ENCODE measurements around the gene CCND1. TPM values are rescaled to one million over a fixed set of nuclear protein-coding genes. Genes with fewer than 3 reads are reported as not detected.

The CCND1 gene
- total and polyA plus RNA-seq, 2 donors (not counting 1 experiment from before 2014, with no cell fraction given) = 322 to 548 TPM

DNA sequence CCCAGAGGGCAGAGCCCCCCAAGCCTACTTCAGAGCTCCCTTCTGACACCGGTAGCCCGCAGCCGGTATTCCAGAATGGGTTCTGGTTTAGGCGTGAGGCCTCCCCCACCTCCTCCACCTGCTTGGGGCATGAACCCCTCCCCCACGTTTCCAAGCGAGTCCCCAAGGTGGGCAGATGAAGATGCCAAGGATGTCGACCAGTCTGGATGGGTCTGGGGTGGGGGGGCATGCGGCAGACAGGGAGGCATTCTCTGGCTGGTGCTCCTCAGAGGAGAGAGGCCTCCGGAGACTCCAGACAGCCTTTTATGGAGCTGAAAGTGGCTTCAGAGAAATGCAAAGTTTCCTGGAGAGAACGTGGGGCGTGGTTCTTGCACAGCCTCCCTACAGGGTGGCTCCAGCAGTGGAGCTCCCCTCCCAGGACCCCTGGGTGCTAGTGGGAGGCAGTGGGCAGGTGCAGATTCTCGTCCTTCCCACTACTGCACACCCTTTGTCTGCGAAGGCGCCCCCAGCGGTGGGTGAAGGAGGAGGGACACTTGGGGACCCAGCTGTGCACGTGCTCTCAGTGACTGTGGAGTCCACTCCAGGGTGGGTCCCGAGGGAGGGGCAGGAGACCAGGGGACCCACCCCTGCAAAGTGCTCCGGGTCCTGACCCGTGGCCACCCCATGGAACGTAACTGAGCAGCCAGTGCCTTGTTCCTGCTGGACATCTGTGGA lies 4.2 kb downstream of the CCND1 start:
- Histone ChIP-seq H3K27me3 (ENCODE audit: control insufficient read depth, insufficient read depth, low read length) (no peaks in the 10 kb centered on the region), H4K20me1 (ENCODE audit: control insufficient read depth, extremely low read depth, insufficient read depth, low read length) (peaks cover 2% of the 10 kb centered on the region), H3K4me2 (ENCODE audit: extremely low read depth, insufficient read depth, low read length) (peak overlapping the region; percentile 84), H3K9me3 (ENCODE audit: control insufficient read depth, insufficient read depth, low read depth, low read length) (no peaks in the 10 kb centered on the region), H3K36me3 (ENCODE audit: control insufficient read depth, insufficient read depth, low read length) (peaks cover 50% of the 10 kb centered on the region), H3K9ac (ENCODE audit: insufficient read depth, low read length) (no peak overlapping the region), H3K4me3 (replicated peaks in 1 of 4; ENCODE audit: control extremely low read depth in 1 of 4, insufficient read depth in 1 of 4, low read depth in 3 of 4, low read length in 4 of 4) (peak overlapping the region in 3 of 4 experiments; percentile 73 to 98 (median 83)), H3K27ac (ENCODE audit: insufficient read depth, low read length) (peak overlapping the region; percentile 18), H2AFZ (ENCODE audit: low read length) (no peak overlapping the region), H3K79me2 (ENCODE audit: control insufficient read depth, insufficient read depth, low read length) (peaks cover 95% of the 10 kb centered on the region), H3K4me1 (ENCODE audit: control insufficient read depth, extremely low read depth, insufficient read depth, low read length) (peaks cover 13% of the 10 kb centered on the region)
- TF ChIP-seq, protein P1, sequence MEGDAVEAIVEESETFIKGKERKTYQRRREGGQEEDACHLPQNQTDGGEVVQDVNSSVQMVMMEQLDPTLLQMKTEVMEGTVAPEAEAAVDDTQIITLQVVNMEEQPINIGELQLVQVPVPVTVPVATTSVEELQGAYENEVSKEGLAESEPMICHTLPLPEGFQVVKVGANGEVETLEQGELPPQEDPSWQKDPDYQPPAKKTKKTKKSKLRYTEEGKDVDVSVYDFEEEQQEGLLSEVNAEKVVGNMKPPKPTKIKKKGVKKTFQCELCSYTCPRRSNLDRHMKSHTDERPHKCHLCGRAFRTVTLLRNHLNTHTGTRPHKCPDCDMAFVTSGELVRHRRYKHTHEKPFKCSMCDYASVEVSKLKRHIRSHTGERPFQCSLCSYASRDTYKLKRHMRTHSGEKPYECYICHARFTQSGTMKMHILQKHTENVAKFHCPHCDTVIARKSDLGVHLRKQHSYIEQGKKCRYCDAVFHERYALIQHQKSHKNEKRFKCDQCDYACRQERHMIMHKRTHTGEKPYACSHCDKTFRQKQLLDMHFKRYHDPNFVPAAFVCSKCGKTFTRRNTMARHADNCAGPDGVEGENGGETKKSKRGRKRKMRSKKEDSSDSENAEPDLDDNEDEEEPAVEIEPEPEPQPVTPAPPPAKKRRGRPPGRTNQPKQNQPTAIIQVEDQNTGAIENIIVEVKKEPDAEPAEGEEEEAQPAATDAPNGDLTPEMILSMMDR (conservative IDR thresholded peaks at IDR 0.05 in 1 of 2, IDR thresholded peaks at IDR 0.05 in 1 of 2; ENCODE audit: low read depth in 1 of 2, low read length in 2 of 2) = no peak
- no peak for TF ChIP-seq EZH2 (IDR thresholded peaks at IDR 0.05; ENCODE audit: low read length, missing control alignments)
- no peak for DNase-seq (ENCODE audit: low read depth in 2 of 2)

DNA sequence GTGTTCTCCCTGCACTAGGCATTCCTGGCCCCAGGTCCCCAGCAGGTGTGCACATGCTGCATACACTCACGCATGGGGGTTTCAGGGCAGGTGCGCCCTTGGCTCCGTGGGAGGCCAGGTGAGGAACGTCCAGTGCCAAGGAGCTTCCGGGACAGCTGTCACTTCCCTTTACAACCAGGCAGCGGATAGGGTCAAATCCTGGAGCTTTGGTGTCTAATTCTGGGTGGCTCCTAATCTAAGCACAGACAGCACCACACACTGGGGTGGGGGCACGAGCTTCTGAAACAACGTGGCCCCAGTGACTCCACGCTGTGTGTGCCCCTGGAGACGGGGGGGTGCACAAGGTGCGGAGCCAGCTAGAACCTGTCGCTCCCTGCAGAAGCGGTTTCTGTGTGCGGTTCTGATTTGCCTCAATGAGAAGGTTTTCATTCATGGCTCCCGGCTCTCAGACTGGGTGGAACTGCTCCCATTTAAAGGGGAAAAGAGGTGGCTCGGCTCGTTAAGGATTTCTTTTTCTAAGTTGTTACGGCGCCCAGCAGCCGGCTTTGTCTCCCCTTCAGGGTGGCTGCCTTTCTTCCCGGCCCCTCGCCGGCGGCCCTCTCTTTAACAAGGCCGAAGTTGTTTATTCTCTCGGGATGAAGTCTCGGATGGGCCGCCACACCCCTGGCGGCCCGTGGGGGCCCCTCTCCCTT lies 5.0 kb downstream of the CCND1 start:
- Histone ChIP-seq H3K9me3 (ENCODE audit: control insufficient read depth, insufficient read depth, low read depth, low read length) (no peaks in the 10 kb centered on the region), H4K20me1 (ENCODE audit: control insufficient read depth, extremely low read depth, insufficient read depth, low read length) (peaks cover 2% of the 10 kb centered on the region), H3K4me1 (ENCODE audit: control insufficient read depth, extremely low read depth, insufficient read depth, low read length) (peaks cover 13% of the 10 kb centered on the region), H3K27ac (ENCODE audit: insufficient read depth, low read length) (no peak overlapping the region), H2AFZ (ENCODE audit: low read length) (no peak overlapping the region), H3K4me2 (ENCODE audit: extremely low read depth, insufficient read depth, low read length) (peak overlapping the region; percentile 17), H3K9ac (ENCODE audit: insufficient read depth, low read length) (no peak overlapping the region), H3K4me3 (replicated peaks in 1 of 4; ENCODE audit: control extremely low read depth in 1 of 4, insufficient read depth in 1 of 4, low read depth in 3 of 4, low read length in 4 of 4) (no peak overlapping the region), H3K79me2 (ENCODE audit: control insufficient read depth, insufficient read depth, low read length) (peaks cover 95% of the 10 kb centered on the region), H3K27me3 (ENCODE audit: control insufficient read depth, insufficient read depth, low read length) (no peaks in the 10 kb centered on the region), H3K36me3 (ENCODE audit: control insufficient read depth, insufficient read depth, low read length) (peaks cover 57% of the 10 kb centered on the region)
- no peak for TF ChIP-seq EZH2 (IDR thresholded peaks at IDR 0.05; ENCODE audit: low read length, missing control alignments)
- TF ChIP-seq, protein P1 (conservative IDR thresholded peaks at IDR 0.05 in 1 of 2, IDR thresholded peaks at IDR 0.05 in 1 of 2; ENCODE audit: low read depth in 1 of 2, low read length in 2 of 2) = no peak
- DNase-seq (ENCODE audit: low read depth in 2 of 2) = no peak

DNA sequence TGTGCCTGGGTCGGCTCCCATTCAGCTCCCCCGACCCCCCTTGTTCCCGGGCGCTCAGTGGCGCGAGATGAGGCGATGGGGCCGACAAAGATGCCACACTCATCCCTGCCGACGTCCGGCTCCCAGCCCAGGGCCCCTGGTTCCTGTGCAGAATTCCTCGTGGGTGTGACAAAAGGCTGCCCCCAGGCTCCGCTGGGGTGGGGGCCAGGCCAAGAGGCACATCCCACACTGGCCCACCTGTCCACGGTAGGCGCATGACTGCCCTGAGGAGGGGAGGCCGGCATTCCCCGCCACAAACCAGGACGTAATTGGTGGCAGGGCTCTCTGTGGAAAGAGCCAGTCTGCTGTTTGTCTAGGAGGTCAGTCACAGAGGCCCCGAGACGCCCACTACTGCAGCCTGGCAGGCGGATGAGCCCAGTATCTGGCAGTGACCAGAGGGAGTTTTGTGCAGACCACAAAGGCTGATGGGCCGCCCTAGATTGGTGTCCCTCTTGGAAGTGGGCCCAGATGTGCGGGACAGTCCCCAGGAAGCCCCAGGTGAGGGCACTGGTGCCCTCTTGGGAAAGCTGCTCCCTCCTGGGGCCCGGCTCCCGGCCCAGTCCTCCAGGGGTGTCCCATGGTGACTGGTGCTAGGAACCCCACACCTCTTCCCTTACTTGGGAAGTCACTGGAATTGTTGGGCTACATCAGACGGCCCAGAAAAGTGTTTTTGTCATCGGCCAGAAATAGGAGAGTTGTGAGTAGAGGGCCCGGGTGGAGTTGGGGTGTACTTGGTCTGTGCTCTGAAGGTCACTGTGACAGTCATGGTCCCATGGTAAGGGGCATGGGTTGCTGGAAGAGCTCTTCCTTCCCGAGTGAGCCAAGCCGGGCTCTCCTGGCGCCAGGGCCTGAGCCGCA lies 5.8 kb downstream of the CCND1 start:
- Histone ChIP-seq H3K4me2 (ENCODE audit: extremely low read depth, insufficient read depth, low read length) (no peak overlapping the region), H3K27ac (ENCODE audit: insufficient read depth, low read length) (no peak overlapping the region), H3K27me3 (ENCODE audit: control insufficient read depth, insufficient read depth, low read length) (no peaks in the 10 kb centered on the region), H3K9me3 (ENCODE audit: control insufficient read depth, insufficient read depth, low read depth, low read length) (no peaks in the 10 kb centered on the region), H3K36me3 (ENCODE audit: control insufficient read depth, insufficient read depth, low read length) (peaks cover 62% of the 10 kb centered on the region), H3K9ac (ENCODE audit: insufficient read depth, low read length) (no peak overlapping the region), H4K20me1 (ENCODE audit: control insufficient read depth, extremely low read depth, insufficient read depth, low read length) (peaks cover 2% of the 10 kb centered on the region), H3K4me3 (replicated peaks in 1 of 4; ENCODE audit: control extremely low read depth in 1 of 4, insufficient read depth in 1 of 4, low read depth in 3 of 4, low read length in 4 of 4) (no peak overlapping the region), H3K4me1 (ENCODE audit: control insufficient read depth, extremely low read depth, insufficient read depth, low read length) (peaks cover 13% of the 10 kb centered on the region), H3K79me2 (ENCODE audit: control insufficient read depth, insufficient read depth, low read length) (peaks cover 87% of the 10 kb centered on the region), H2AFZ (ENCODE audit: low read length) (no peak overlapping the region)
- no peak for DNase-seq (ENCODE audit: low read depth in 2 of 2)
- TF ChIP-seq, protein P1 (conservative IDR thresholded peaks at IDR 0.05 in 1 of 2, IDR thresholded peaks at IDR 0.05 in 1 of 2; ENCODE audit: low read depth in 1 of 2, low read length in 2 of 2) = no peak
- no peak for TF ChIP-seq EZH2 (IDR thresholded peaks at IDR 0.05; ENCODE audit: low read length, missing control alignments)
